Measurements from ENCODE around the gene RBM44.
A peak's percentile ranks its signal among the peaks of the same experiment; 100 is the strongest.
"Not testable (repeated sequence)": the region's sequence is repeated elsewhere in the genome, so short reads cannot be mapped to it uniquely, and the experiment has no call there.

The RBM44 gene

GRCh38 chr2:237765122-237765521 lies 33.5 kb upstream of the RBM44 start:
- peaks cover 59% of the 10 kb centered on the region for H3K36me3 Mint-ChIP-seq (ENCODE audit: low read depth)
- DNase-seq (ENCODE audit: low spot score); H3K9me3 Mint-ChIP-seq; H3K27me3 Mint-ChIP-seq (ENCODE audit: low read depth); H3K4me1 Mint-ChIP-seq (ENCODE audit: low read depth); H3K27ac Mint-ChIP-seq; H3K4me3 Mint-ChIP-seq: not testable (repeated sequence)

- Mint-ChIP-seq H3K4me1 (ENCODE audit: low read depth) (no peaks in the 10 kb centered on the region), H3K36me3 (ENCODE audit: low read depth) (peaks cover 54% of the 10 kb centered on the region), H3K27me3 (ENCODE audit: low read depth) (no peaks in the 10 kb centered on the region), H3K27ac (no peak overlapping the region), H3K4me3 (no peak overlapping the region), H3K9me3 (no peaks in the 10 kb centered on the region)
- DNase-seq (ENCODE audit: low spot score): no peak
These were observed 32.7 kb upstream of the RBM44 start for GRCh38 chr2:237765875-237766274.

- Mint-ChIP-seq H3K4me1 (ENCODE audit: low read depth) (no peaks in the 10 kb centered on the region), H3K27me3 (ENCODE audit: low read depth) (no peaks in the 10 kb centered on the region), H3K9me3 (no peaks in the 10 kb centered on the region), H3K27ac (no peak overlapping the region), H3K36me3 (ENCODE audit: low read depth) (peaks cover 56% of the 10 kb centered on the region), H3K4me3 (no peak overlapping the region)
- DNase-seq (ENCODE audit: low spot score): no peak
These were observed 32.2 kb upstream of the RBM44 start for GRCh38 chr2:237766340-237766739.

GRCh38 chr2:237772513-237772912 lies 26.1 kb upstream of the RBM44 start:
- Mint-ChIP-seq H3K36me3 (ENCODE audit: low read depth) (peaks cover 53% of the 10 kb centered on the region), H3K4me1 (ENCODE audit: low read depth) (no peaks in the 10 kb centered on the region), H3K9me3 (no peaks in the 10 kb centered on the region), H3K27me3 (ENCODE audit: low read depth) (no peaks in the 10 kb centered on the region), H3K27ac (no peak overlapping the region), H3K4me3 (no peak overlapping the region)
- no peak for DNase-seq (ENCODE audit: low spot score)

GRCh38 chr2:237773826-237774225 lies 24.8 kb upstream of the RBM44 start:
- Mint-ChIP-seq H3K9me3 (no peaks in the 10 kb centered on the region), H3K4me3 (no peak overlapping the region), H3K27me3 (ENCODE audit: low read depth) (no peaks in the 10 kb centered on the region), H3K36me3 (ENCODE audit: low read depth) (peaks cover 57% of the 10 kb centered on the region), H3K4me1 (ENCODE audit: low read depth) (no peaks in the 10 kb centered on the region), H3K27ac (no peak overlapping the region)
- DNase-seq (ENCODE audit: low spot score): no peak

GRCh38 chr2:237774811-237775553 lies 23.6 kb upstream of the RBM44 start:
- no peaks in the 10 kb centered on the region for H3K4me1 Mint-ChIP-seq (ENCODE audit: low read depth)
- peak overlapping the region; percentile 33 for H3K27ac Mint-ChIP-seq
- H3K9me3 Mint-ChIP-seq: no peaks in the 10 kb centered on the region
- no peaks in the 10 kb centered on the region for H3K27me3 Mint-ChIP-seq (ENCODE audit: low read depth)
- H3K36me3 Mint-ChIP-seq (ENCODE audit: low read depth): peaks cover 56% of the 10 kb centered on the region
- DNase-seq (ENCODE audit: low spot score): peak; percentile 30
- H3K4me3 Mint-ChIP-seq: no peak overlapping the region

- H3K4me3 Mint-ChIP-seq: no peak overlapping the region
- no peak for DNase-seq (ENCODE audit: low spot score)
- peaks cover 78% of the 10 kb centered on the region for H3K36me3 Mint-ChIP-seq (ENCODE audit: low read depth)
- no peaks in the 10 kb centered on the region for H3K4me1 Mint-ChIP-seq (ENCODE audit: low read depth)
- H3K9me3 Mint-ChIP-seq: peaks cover 4% of the 10 kb centered on the region
- no peaks in the 10 kb centered on the region for H3K27me3 Mint-ChIP-seq (ENCODE audit: low read depth)
- H3K27ac Mint-ChIP-seq: no peak overlapping the region
These were observed 19.1 kb upstream of the RBM44 start for GRCh38 chr2:237779521-237779920.

GRCh38 chr2:237782181-237782580 lies 16.4 kb upstream of the RBM44 start:
- Mint-ChIP-seq H3K36me3 (ENCODE audit: low read depth) (peaks cover 80% of the 10 kb centered on the region), H3K4me1 (ENCODE audit: low read depth) (no peaks in the 10 kb centered on the region), H3K27me3 (ENCODE audit: low read depth) (no peaks in the 10 kb centered on the region), H3K4me3 (no peak overlapping the region), H3K27ac (no peak overlapping the region), H3K9me3 (peaks cover 17% of the 10 kb centered on the region)
- no peak for DNase-seq (ENCODE audit: low spot score)

GRCh38 chr2:237783678-237784077 lies 14.9 kb upstream of the RBM44 start:
- not testable (repeated sequence) for DNase-seq (ENCODE audit: low spot score); H3K27me3 Mint-ChIP-seq (ENCODE audit: low read depth); H3K27ac Mint-ChIP-seq; H3K4me1 Mint-ChIP-seq (ENCODE audit: low read depth); H3K4me3 Mint-ChIP-seq
- Mint-ChIP-seq H3K9me3 (peaks cover 20% of the 10 kb centered on the region), H3K36me3 (ENCODE audit: low read depth) (peaks cover 76% of the 10 kb centered on the region)

GRCh38 chr2:237786936-237787335 lies 11.6 kb upstream of the RBM44 start:
- Mint-ChIP-seq H3K27ac (no peak overlapping the region), H3K9me3 (peaks cover 20% of the 10 kb centered on the region), H3K4me1 (ENCODE audit: low read depth) (peaks cover 4% of the 10 kb centered on the region), H3K4me3 (no peak overlapping the region), H3K27me3 (ENCODE audit: low read depth) (no peaks in the 10 kb centered on the region), H3K36me3 (ENCODE audit: low read depth) (peaks cover 56% of the 10 kb centered on the region)
- DNase-seq (ENCODE audit: low spot score): no peak

- no peaks in the 10 kb centered on the region for H3K27me3 Mint-ChIP-seq (ENCODE audit: low read depth)
- H3K9me3 Mint-ChIP-seq: peaks cover 13% of the 10 kb centered on the region
- H3K4me3 Mint-ChIP-seq: no peak overlapping the region
- H3K36me3 Mint-ChIP-seq (ENCODE audit: low read depth): peaks cover 28% of the 10 kb centered on the region
- peaks cover 4% of the 10 kb centered on the region for H3K4me1 Mint-ChIP-seq (ENCODE audit: low read depth)
- no peak overlapping the region for H3K27ac Mint-ChIP-seq
- DNase-seq (ENCODE audit: low spot score): no peak
These were observed 8.2 kb upstream of the RBM44 start for GRCh38 chr2:237790353-237790752.

GRCh38 chr2:237791977-237792727 lies 6.4 kb upstream of the RBM44 start:
- Mint-ChIP-seq H3K36me3 (ENCODE audit: low read depth) (peaks cover 15% of the 10 kb centered on the region), H3K27ac (no peak overlapping the region), H3K4me1 (ENCODE audit: low read depth) (peaks cover 4% of the 10 kb centered on the region), H3K9me3 (peaks cover 3% of the 10 kb centered on the region), H3K27me3 (ENCODE audit: low read depth) (no peaks in the 10 kb centered on the region), H3K4me3 (no peak overlapping the region)
- no peak for DNase-seq (ENCODE audit: low spot score)

- no peaks in the 10 kb centered on the region for H3K9me3 Mint-ChIP-seq
These were observed 1.3 kb upstream of the RBM44 start for GRCh38 chr2:237797253-237797652.

GRCh38 chr2:237799060-237799428 lies 465 bp downstream of the RBM44 start:
- H3K36me3 Mint-ChIP-seq (ENCODE audit: low read depth): no peaks in the 10 kb centered on the region
- H3K9me3 Mint-ChIP-seq: no peaks in the 10 kb centered on the region
- H3K27ac Mint-ChIP-seq: no peak overlapping the region
- H3K27me3 Mint-ChIP-seq (ENCODE audit: low read depth): no peaks in the 10 kb centered on the region
- no peak for DNase-seq (ENCODE audit: low spot score)
- H3K4me3 Mint-ChIP-seq: no peak overlapping the region
- H3K4me1 Mint-ChIP-seq (ENCODE audit: low read depth): no peaks in the 10 kb centered on the region

More at GRCh38 chr2:237797253-237797652, 1.3 kb upstream of the RBM44 start:
- no peaks in the 10 kb centered on the region for H3K36me3 Mint-ChIP-seq (ENCODE audit: low read depth)
- H3K4me1 Mint-ChIP-seq (ENCODE audit: low read depth): no peaks in the 10 kb centered on the region
- no peaks in the 10 kb centered on the region for H3K27me3 Mint-ChIP-seq (ENCODE audit: low read depth)
- H3K27ac Mint-ChIP-seq: no peak overlapping the region
- DNase-seq (ENCODE audit: low spot score): no peak
- H3K4me3 Mint-ChIP-seq: no peak overlapping the region

Data from T-helper 2 cell treated with Interferon-gamma antibody and Interleukin-4, amounts not matched to agents 5 μg/mL and 100 μg/mL, for 36 hours (primary cell).